Omental fat pad (tissue), 4 donors: ENCODE measurements around the gene C1QTNF5. TPM values are rescaled to one million over a fixed set of nuclear protein-coding genes. Genes with fewer than 3 reads are reported as not detected.
A peak's percentile ranks its signal among the peaks of the same experiment; 100 is the strongest.

ENCODE experiments used
- ATAC-seq: fragments of 150-250 bp; one replicate; pipeline ENCODE4 v1.9.1; 2016; ENCODE audit warnings: mild to moderate bottlenecking, moderate library complexity; ENCODE audit not compliant: low FRiP score
- DNase-seq: peaks from one replicate; pipeline ENCODE4 v3.0.0-alpha.2; 2019; ENCODE audit warnings: low spot score
- CTCF ChIP-seq, 3 donors: fragments of 450-650 bp; IDR thresholded peaks; one replicate each; pipeline ENCODE4 v1.5.1; 2016 to 2017; ENCODE audit warnings: antibody characterized with exemption in 3 of 3, mild to moderate bottlenecking in 3 of 3, moderate library complexity in 2 of 3
- total RNA-seq, 4 donors: library from RNA; depleted of rRNA; stranded (reverse); fragments of >200 nt; gene quantifications; one replicate each; pipeline ENCODE4 v1.1.0, GENCODE V29; 2016

C1QTNF5 gene
- total RNA-seq, 4 donors from 2014 or later: 18.0 to 74.2 (median 35.5) TPM

- ATAC-seq (no peak), DNase-seq (no peak)
- TF ChIP-seq CTCF (IDR thresholded peaks at IDR 0.05): no peak
These were observed 8.4 kb downstream of the C1QTNF5 start for GRCh38 chr11:119332111-119332765.

- no peak for TF ChIP-seq CTCF (IDR thresholded peaks at IDR 0.05)
- DNase-seq (no peak), ATAC-seq (no peak)
These were observed 10.4 kb downstream of the C1QTNF5 start for GRCh38 chr11:119330237-119330636.

- ATAC-seq (no peak), DNase-seq (no peak)
- no peak for TF ChIP-seq CTCF (IDR thresholded peaks at IDR 0.05)
These were observed 11.4 kb downstream of the C1QTNF5 start for GRCh38 chr11:119329320-119329719.

- DNase-seq: no peak
- ATAC-seq: no peak
- TF ChIP-seq CTCF (IDR thresholded peaks at IDR 0.05): no peak
These were observed 16.5 kb downstream of the C1QTNF5 start for GRCh38 chr11:119324189-119324588.

- no peak for ATAC-seq
- TF ChIP-seq CTCF (IDR thresholded peaks at IDR 0.05): peak in 1 of 3 donors; percentile 24
- peak; percentile 99 for DNase-seq
These were observed 17.1 kb downstream of the C1QTNF5 start for GRCh38 chr11:119323532-119324033.

GRCh38 chr11:119322921-119323531 is 17.7 kb downstream of the C1QTNF5 start:
- DNase-seq (no peak), ATAC-seq (no peak)
- no peak for TF ChIP-seq CTCF (IDR thresholded peaks at IDR 0.05)

- no peak for ATAC-seq
- TF ChIP-seq CTCF (IDR thresholded peaks at IDR 0.05): peak in 1 of 3 donors; percentile 12
- DNase-seq: no peak
These were observed 18.3 kb downstream of the C1QTNF5 start for GRCh38 chr11:119322360-119322739.
